ENCODE measurements around the gene PTPRS. TPM values are rescaled to one million over a fixed set of nuclear protein-coding genes. Genes with fewer than 3 reads are reported as not detected.
A peak's percentile ranks its signal among the peaks of the same experiment; 100 is the strongest.

Gene PTPRS
- total and polyA plus RNA-seq, 9 of the 15 experiments (the other 6 are each of a cell fraction or from before 2014, with no cell fraction given): 1.1 to 49.4 (median 14.1) TPM

GRCh38 chr19:5354403-5354802 is 13.8 kb upstream of the PTPRS start (continued):
- TF ChIP-seq REST (IDR thresholded peaks at IDR 0.05; ENCODE audit: borderline replicate concordance) (peak; percentile 14; the same call in 1 of the 2 replicates), REST (CRISPR knock-in tag; IDR thresholded peaks at IDR 0.05; ENCODE audit: low read depth) (no peak), HDAC1 (IDR thresholded peaks at IDR 0.05) (0 out of 4 replicates have a peak, but pooled peaks of 1 of the 2 experiments have one; percentile 35), TCFL5 (CRISPR knock-in tag; conservative IDR thresholded peaks at IDR 0.05) (no peak), ZNF197 (CRISPR knock-in tag; IDR thresholded peaks at IDR 0.05; ENCODE audit: low read depth) (no peak), KDM1A (IDR thresholded peaks at IDR 0.05) (peak; percentile 78 to 89), WHSC1 (IDR thresholded peaks at IDR 0.05; ENCODE audit: low read length) (no peak), PTBP1 (IDR thresholded peaks at IDR 0.05; ENCODE audit: low read depth, low read length) (peak; percentile 93), NKRF (IDR thresholded peaks at IDR 0.05; ENCODE audit: borderline replicate concordance) (no peak), ZNF24 (IDR thresholded peaks at IDR 0.05) (no peak), ZFP30 (CRISPR knock-in tag; IDR thresholded peaks at IDR 0.05; ENCODE audit: borderline replicate concordance) (no peak), CTCF (IDR thresholded peaks at IDR 0.05 in 2 of 3, conservative IDR thresholded peaks at IDR 0.05 in 1 of 3; ENCODE audit: insufficient read depth in 2 of 3, low read depth in 1 of 3, low read length in 3 of 3) (peak; percentile 48 to 63 (median 57)), KLF16 (IDR thresholded peaks at IDR 0.05) (no peak), HDAC2 (IDR thresholded peaks at IDR 0.05) (peak; percentile 82), ZNF316 (IDR thresholded peaks at IDR 0.05) (no peak), RCOR1 (IDR thresholded peaks at IDR 0.05; ENCODE audit: borderline replicate concordance in 1 of 2, low read depth in 2 of 2, low read length in 2 of 2) (0 out of 4 replicates have a peak, but pooled peaks of 1 of the 2 experiments have one; percentile 18), MBD2 (IDR thresholded peaks at IDR 0.05; ENCODE audit: borderline replicate concordance, low read depth) (no peak), E2F5 (CRISPR knock-in tag; IDR thresholded peaks at IDR 0.05) (no peak)

Data from K562 (cell line).